Femur (tissue), 1 donor: Measurements from ENCODE around the gene PTPRC.

Experiments
- DNase-seq: peaks from one replicate; pipeline ENCODE4 v3.0.0-alpha.2; 2017

The PTPRC gene

DNA sequence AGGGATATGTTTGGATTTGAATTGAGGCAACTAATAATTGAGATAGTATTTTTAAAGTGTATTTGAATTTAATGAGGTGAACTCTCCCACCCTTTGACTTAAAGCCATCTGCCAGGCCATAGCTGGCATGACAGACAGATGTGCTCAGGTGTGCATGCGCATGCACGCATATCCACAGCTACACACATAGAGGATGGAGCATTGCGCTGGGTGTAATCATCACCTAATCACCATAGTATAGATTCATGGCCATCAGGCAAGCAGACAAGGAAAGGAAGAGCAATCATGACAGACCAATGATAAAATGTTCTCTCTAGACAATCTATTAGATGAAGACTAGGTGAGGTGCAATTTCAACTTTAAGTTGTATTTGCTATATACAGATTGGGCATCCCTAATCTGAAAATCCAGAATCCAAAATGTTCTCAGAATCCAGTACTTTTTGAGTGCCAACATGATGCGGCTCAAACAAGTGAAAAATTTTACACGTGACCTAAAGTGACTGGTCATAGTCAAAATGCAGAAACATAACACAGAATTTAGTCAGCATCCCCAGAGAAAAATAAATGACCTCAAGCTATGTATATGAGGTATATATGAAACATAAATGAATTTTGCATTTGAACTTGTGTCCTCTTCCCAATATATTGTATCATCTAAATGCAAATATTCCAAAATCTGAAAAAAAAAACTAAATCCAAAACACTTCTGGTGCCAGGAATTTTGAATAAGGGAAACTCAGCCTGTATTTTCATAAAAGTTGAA lies 70.1 kb downstream of the PTPRC start:
- DNase-seq: no peak

DNA sequence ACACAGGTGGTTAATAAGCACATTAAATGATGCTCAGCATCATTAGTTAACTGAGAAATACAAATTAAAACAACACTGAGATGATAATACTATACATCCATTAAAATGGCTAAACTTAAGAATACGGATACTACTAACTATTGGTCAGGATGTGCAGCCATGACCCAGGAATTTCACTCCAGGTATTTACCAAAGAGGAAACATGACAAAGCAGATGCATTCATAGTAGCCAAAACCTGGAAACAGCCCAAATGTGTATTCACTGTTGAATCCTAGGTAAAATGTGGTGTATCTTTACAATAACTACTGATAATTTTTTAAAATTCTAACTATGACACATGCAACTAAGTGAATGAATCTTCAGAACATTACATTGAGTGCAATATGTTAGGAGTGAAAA lies 73.0 kb downstream of the PTPRC start:
- no peak for DNase-seq

DNA sequence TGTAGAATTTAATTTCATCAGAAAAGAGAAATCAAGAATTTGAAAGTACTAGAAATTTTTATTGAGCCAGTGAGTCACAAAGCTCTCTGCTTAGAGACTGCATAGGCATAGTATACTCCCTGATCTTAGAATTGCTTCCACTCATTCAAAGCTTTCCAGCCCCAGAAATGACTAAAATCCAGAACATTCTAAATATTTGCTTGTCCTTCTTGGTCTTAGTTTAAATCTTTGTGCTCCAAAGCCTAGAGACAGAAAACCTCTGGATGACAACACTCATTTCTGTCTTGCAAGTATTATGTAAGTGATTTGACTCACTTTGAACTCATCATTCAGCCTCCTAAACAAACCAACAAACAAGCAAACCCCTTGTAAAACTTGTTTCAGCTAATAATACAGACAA lies 74.2 kb downstream of the PTPRC start:
- no peak for DNase-seq

DNA sequence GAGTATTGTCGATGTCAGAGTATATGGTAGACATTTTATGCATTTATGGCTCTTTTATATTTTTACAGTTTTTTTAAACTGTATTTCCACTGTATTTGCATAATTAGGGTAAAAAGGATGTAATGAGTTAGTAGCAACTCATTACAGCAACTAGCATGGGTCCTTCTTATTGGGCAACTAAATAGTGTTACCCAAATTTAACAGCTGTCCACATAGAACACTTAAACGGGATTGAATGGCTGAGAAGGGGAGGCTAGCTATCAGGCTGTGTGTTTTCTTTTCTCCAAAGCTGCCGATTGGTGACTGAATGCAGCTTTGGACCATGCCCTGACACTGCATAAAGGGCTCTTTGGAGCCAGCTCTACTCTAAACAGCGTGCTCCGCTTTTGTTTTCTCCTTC lies 75.4 kb downstream of the PTPRC start:
- DNase-seq: no peak

DNA sequence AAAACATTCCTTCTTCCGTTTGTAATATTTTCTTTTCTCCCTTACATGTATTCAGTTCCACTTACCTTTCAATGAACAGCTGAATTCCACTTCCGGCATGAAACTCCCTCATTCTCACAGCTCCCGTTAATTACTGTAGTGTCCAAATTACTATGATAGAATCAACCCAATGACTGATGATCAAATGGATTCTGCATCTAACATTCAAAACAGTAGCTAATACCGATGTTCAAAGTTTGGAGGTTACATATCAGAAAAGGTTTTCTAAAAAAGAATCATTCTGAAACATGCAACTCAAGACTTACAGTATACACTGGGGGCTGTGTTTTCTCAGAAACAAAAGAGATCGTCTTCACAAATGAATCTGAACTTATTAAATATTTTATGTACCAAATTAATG lies 77.2 kb downstream of the PTPRC start:
- DNase-seq: no peak

DNA sequence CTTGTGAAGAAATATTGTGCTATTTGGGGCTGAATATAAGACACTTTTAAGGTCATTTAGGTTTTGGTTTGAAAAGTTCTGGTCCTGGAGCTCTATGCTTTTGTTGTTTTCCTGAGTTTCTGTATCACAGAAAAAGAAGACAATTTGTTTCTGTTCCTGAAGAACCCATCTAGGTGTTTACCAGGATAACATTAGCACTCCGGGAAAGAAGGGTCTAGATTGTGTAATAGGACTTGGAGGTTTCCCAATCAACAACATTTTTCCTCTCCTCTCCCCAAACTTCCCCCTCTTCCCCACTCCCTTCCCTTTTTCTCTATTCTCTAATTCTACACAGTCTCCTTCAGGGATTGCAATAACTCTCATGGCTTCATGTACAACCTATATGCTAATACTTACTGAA lies 78.7 kb downstream of the PTPRC start:
- DNase-seq: no peak

DNA sequence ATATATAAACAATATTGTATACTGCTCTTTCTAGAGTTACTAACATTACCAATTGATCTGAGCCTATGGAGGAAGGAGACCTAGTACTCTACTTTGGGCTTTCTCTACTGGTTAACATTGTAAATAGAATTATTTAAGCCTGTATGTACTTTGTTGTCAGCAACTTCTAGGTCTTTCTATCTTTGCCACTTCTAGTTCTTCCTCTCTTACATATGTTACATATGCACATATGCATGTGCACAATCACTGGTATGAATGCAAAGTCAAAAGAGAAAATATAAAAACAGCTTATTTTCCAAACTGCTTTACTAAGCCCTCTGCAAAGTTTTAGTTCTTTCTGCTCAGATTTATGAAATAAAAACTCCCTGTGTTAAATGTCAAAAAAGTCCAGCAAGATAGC lies 84.3 kb downstream of the PTPRC start:
- no peak for DNase-seq

DNA sequence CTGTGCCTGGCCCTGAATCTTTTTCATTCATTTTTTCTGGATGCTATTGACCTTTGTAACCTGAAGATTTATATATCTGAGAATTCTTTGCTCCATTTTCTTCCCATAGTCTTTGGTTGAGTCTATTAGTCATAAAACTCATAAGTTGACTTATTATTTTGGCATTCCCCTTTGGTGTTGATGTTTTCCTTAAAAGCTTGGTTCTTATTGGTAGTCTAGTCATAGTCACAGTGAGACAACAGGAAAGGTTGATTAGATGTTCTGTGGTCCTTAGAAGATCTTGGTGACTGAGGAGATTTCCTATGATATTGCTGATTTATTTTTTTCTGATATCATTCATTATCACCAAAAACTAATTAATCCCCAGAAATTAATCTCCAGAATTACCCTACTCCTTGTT lies 86.2 kb downstream of the PTPRC start:
- no peak for DNase-seq

DNA sequence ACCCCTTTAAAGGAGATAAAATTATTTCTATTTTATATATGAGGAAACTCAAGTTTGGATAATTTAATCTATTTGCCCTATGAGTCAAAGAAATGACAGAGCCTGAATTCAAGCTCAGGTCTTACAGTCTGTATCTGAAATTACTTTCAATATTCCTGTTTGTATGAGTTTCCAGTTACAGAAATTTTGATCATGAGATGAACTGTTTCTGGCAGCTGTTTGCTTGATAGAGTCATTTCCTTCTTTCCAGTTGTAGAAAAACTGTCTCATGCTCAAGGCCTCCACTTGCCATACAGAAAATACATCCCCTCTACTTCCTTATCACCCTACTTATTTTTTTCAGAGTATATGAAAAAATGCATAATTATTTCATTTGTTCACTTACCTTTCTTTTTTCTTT lies 87.6 kb downstream of the PTPRC start:
- no peak for DNase-seq

DNA sequence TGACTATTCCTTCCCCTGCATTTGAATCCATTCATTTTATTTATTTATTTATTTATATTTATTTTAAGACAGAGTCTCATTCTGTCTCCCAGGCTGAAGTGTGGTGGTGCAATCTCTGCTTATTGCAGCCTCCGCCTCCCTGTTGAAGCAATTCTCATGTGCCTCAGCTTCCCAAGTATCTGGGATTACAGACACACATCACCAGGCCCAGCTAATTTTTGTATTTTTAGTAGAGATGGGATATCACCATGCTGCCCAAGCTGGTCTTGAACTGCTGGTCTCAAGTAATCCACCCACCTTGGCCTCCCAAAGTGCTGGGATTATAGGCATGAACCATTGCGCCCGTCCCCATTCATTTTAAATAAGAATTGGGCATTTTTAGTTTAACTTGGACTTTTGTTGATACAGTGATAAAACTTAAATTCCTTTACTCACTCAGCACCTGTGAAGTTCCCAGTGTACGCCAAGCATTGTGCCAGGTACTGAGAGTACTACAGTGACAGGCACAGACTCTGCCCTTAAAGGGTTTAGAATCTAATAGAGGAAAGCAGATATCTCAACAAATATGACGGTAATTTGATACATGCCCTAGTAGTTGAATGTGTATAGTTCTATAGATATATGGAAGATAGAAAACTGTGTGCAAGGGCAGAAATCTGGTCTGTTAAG lies 90.5 kb downstream of the PTPRC start:
- no peak for DNase-seq

DNA sequence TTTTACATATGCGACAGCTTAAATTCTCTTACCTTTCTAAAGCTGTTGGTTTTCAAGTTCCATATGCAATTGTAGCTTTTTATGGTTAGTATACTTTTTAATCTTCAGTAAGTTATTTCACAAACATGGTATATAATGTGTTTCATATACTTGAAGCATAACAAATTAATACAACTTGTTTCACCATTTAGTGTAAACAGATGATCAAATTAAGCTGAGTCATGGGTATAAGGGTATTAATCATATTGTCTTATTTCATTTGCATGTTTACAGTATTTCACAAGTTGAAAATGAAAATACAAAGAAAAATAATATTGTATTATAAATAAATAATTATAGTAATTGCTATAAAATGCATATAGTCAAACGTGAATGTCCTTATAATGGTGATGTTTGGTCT lies 92.1 kb downstream of the PTPRC start:
- DNase-seq: no peak

DNA sequence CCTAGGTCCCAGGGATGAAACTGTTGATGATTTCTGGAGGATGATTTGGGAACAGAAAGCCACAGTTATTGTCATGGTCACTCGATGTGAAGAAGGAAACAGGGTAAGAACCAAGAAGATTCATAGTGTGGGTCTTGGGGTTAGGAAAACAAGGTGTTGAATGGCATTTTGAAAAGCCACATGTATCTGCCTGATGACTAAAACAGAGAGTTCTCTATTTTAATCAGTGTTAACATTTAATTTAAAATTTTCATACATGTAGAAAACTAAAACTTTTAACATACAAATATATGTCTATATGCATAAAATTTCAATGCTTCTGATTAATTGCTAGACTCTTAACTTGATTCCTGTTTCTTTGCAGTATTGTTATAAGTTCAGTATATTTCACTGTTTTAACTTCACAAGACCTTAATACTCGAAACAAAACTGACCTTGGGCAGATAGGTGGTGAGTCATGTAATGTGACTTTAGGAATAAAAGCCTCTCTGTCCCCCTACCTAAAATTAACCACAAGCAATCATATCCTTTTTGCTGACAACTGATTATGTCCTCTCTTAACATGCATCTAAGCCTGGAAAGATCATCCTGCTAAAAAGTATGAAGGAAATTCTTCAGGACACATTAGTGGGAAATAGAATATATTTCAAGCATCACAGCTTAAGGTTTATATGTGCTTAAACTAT lies 95.6 kb downstream of the PTPRC start:
- DNase-seq: no peak

DNA sequence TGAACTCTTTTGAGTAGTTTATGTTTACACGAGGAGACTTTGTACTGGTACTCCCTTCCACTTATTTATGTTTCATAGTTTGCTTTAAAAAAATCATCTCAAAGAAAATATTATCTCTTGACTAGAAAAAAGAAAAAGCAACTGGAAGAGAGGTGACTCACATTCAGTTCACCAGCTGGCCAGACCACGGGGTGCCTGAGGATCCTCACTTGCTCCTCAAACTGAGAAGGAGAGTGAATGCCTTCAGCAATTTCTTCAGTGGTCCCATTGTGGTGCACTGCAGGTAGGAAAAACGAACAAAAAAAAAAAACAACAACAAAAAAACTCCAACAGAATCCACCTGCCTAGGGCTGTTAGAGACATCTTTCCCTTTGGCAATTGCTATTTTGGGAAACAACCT lies 102.9 kb downstream of the PTPRC start:
- no peak for DNase-seq

DNA sequence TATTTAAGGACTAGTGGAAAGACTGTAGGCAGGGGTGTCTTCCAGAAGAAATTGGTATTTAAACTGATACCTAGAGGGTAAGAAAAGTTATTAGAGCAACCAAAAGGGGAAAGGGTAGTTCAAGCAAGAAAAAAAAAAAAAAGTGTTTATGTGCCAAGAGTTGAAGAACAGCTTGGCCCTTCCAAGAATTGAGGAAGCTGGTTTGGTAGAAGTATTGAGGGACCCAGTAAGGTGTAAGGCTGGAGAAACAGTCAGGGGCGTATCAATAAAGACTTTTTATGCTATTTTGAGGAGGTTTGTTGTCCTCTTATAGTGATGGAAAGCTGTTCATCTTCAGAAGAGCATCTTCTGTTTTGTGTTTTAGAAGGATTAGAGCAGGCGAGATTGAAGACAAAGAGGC lies 108.3 kb downstream of the PTPRC start:
- DNase-seq: no peak

DNA sequence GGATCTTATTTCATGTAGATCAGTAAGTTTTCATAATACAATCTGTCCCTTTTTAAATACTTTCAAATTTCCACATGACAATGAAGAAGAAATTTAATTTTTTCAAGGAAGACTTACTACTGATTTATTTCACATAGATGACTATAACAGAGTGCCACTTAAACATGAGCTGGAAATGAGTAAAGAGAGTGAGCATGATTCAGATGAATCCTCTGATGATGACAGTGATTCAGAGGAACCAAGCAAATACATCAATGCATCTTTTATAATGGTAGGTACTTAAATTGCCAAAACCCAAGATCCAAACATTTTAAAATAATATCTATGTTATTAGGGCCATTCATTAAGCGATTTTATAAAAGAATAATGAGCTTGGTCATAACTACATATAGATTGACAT lies 110.4 kb downstream of the PTPRC start:
- no peak for DNase-seq

DNA sequence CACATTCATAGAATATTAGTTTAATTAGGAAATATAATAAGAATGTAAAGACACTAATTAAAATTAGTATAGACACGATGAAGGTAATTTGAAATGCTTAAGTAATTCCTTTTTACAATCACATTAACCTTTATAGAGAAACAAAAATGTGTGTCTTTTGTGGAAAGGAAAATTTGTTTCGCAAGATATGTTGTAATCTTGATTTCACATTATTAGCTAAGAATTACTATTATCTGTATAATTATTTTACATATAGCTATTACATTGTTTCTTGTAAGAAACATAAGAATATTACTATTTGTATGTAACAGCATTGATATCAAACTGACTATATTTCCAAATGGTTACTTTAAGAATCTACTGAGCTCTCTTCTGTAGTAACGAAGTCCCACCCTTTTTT lies 111.2 kb downstream of the PTPRC start:
- no peak for DNase-seq

DNA sequence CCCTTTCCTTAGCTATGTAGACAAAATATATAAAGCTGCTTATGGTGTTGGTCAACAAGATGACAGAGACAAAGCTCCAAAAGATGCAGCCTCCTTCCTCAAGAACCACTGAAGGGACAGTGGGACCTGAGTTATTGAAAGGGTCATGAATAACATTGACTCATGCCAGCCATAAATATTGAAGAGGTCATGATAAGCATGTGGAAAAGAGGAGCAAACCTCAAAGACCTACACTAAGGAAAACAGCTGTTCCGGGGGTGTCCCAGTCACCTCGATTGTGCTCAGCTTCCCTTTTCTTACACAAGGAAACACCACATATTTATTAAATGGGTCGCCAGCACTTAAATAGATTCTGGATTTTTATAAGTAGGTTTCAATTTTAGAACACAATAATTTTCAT lies 112.9 kb downstream of the PTPRC start:
- no peak for DNase-seq

DNA sequence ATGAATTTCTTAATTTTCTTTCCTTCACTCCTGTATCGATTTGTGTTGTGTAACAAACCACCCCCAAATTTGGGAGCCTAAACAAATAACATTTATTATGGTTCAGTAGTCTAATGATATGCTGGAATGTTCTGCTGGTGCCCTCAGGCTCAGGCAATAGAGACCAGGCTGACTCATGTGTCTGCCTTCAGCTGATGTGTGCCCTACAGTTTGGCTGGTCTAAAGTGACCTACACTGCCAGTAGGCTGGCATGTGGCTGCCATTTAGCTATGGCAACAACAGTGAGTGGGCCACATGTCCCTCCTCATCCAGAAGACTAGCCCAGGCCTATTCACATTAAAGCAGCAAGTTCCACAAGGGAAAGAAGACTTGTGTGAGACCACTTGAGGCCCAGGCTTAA lies 115.8 kb downstream of the PTPRC start:
- DNase-seq: no peak

DNA sequence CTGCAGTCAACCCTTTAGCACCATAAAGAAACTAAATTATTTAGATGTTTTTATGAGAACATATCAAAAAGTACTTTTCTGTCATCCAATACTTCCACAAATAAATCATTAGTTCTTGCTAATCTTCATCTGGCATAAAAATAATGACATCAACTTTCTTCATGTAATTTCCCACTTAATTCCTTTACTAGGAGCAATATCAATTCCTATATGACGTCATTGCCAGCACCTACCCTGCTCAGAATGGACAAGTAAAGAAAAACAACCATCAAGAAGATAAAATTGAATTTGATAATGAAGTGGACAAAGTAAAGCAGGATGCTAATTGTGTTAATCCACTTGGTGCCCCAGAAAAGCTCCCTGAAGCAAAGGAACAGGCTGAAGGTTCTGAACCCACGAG lies 116.9 kb downstream of the PTPRC start:
- no peak for DNase-seq

DNA sequence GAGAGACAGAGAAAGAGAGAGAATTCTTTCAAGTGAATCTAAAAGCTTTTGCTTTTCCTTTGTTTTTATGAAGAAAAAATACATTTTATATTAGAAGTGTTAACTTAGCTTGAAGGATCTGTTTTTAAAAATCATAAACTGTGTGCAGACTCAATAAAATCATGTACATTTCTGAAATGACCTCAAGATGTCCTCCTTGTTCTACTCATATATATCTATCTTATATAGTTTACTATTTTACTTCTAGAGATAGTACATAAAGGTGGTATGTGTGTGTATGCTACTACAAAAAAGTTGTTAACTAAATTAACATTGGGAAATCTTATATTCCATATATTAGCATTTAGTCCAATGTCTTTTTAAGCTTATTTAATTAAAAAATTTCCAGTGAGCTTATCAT lies 117.6 kb downstream of the PTPRC start:
- no peak for DNase-seq

DNA sequence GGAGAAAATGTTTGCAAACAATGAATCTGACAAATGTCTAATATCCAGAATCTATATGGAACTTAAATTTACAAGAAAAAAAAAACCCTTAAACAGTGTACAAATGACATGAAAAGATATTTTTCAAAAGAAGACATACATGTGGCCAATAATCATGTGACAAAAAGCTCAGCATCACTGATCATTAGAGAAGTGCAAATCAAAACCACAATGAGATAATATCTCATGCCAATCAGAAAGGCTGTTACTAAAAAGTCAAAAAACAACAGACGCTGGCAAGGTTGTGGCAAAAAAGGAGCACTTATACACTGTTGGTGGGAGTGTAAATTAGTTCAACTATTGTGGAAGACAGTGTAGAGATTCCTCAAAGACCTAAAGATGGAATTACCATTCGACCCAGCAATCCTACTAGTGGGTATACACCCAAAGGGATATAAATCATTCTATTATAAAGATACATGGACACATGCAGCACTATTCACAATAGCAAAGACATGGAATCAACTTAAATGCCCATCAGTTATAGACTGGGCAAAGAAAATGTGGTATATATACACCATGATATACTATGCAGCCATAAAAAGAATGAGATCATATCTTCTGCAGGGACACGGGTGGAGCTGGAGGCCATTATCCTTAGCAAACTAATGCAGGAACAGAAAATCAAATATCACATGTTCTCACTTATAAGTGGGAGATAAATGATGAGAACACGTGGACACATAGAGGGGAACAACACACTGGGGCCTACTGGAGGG lies 123.2 kb downstream of the PTPRC start:
- DNase-seq: no peak

DNA sequence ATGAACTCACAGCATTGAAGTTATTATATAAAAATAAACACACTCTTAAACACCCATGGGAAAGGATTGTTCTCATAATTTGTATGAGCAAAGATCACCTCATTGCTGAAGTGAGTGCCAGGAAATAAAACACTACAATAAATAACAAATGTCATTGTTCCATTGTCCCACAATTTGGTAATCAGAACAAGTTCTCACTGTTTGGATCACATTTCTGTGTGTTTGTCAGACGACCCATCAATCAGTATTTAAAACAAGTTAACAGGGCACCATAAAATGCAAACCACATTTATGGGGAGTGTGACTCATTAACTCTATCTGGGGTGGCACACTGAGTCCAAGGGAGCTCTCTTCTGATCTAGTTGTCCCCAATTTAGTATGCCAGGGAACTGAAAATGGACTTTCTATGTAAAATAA lies 124.5 kb downstream of the PTPRC start:
- DNase-seq: no peak

DNA sequence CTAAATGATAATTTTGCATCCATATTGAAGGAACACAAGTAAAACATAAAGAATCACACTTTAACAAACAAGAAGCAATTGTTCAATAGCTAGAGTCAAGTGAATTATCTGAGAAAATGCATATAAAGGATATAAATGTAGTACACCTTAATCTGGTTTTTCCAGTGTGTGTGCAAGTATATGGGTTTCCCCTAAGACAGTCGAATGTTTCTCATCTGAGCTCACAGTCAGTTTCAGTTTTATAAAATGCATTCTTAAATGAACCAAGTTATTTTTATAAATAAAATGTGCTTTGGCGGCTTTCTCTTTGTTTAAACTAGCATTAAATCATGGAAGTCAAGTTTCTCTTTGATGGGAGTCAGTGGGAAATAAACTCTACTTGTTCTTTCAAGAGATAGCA lies 125.9 kb downstream of the PTPRC start:
- no peak for DNase-seq

DNA sequence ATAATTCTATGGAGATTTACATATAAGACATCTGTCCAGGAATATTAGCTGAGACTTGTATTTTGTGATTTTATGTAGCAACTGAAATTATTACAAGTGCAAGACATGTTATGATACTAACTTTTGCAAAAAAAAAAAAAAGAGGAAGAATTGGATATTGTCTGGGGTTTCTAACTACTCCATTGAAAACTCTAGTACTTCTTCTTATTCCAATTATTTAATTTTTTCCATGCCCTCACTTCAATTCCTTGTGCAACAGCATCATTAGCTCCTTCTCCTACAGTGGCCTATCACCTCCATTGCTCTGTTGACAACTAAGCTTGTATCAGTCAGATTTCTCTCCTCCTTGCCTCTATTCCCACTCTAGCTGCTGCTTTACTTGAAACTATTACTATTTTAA lies 126.6 kb downstream of the PTPRC start:
- no peak for DNase-seq
